IMR-90 (cell line): ENCODE measurements around the gene OPTC. TPM values are rescaled to one million over a fixed set of nuclear protein-coding genes. Genes with fewer than 3 reads are reported as not detected.

ENCODE experiments used
- CHD1 ChIP-seq: IDR thresholded peaks from 2 replicates; pipeline ENCODE4 v1.6.1; 2012; ENCODE audit warnings: low read depth, low read length, improper control_type of control experiment
- POLR2A ChIP-seq: IDR thresholded peaks from 2 replicates; pipeline ENCODE4 v1.6.1; 2012; ENCODE audit warnings: mild to moderate bottlenecking, low read depth, low read length
- USF2 ChIP-seq: fragments of 150-350 bp; IDR thresholded peaks from 2 replicates; pipeline ENCODE4 v1.6.1; 2017; ENCODE audit warnings: mild to moderate bottlenecking, antibody characterized with exemption, low read length, low read depth
- polyA plus RNA-seq, 3 experiments: library from polyadenylated mRNA; depleted of rRNA; stranded (reverse); fragments of >200 nt; gene quantifications; 2 replicates each; pipeline ENCODE4 v1.2.3, GENCODE V29; 2012; ENCODE audit warnings: low replicate concordance in 1 of 3
- total RNA-seq: library from RNA; depleted of rRNA; stranded (reverse); fragments of >200 nt; gene quantifications from 2 replicates; pipeline ENCODE4 v1.2.3, GENCODE V29; 2012; rRNA removed

Gene OPTC
- total and polyA plus RNA-seq, 2 of the 4 experiments (the other 2 are of a cell fraction) = not detected

DNA sequence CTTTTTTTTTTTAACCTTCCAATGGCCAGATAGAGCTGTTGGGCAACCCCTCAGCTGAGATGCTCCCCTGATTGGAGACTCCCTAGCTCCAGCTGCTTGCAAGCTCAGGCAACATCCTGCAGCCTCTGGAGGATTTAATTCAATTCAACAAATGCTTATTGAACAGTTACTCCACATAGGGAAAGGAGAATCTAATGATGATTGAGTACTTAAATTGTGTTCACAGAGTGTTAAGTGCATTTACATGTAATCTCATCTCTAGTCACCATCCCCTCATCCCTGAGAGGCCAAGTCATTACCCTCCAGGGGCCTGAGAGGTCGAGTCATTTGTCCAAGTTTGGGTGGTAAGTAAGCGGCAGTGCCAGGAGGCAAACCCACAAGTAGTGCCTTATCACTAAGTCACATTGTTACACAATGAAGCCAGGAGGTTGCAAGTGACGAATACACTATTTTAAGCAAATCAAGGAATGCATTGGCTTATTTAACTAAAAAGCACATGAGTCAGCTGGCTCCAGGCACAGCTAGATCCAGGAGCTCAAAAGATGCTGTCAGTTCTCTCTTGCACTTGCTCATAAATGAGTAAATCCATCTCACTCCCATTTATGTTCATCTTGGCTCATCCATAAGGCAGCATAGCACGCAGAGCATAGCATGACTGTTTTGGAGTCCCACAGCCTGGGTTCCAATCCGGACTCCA is 64.3 kb downstream of the OPTC start (continued):
- TF ChIP-seq USF2 (no peak; the same call in 1 of the 2 replicates), CHD1 (0 out of 2 replicates have a peak, but pooled peaks have one; percentile 65), POLR2A (peak; percentile 76)

Other genes starting within 250 kb of the OPTC start
- 8.4 and 10.3 TPM in 2 replicates for gene BTG2, start 188.6 kb upstream of the OPTC start, total RNA-seq
- gene BTG2, start 188.6 kb upstream of the OPTC start, polyA plus RNA-seq (2012; rRNA removed) = 10.7 and 18.8 TPM in 2 replicates
- 0.18 and 0.28 TPM in 2 replicates for gene FMOD, start 143.0 kb upstream of the OPTC start, total RNA-seq
- gene FMOD, start 143.0 kb upstream of the OPTC start, polyA plus RNA-seq (2012; rRNA removed) = 2.4 and 2.7 TPM in 2 replicates
- under 0.01 TPM in 1 of 2 replicates, not detected in the other for gene PRELP, start 18.3 kb upstream of the OPTC start, total RNA-seq
- gene PRELP, start 18.3 kb upstream of the OPTC start, polyA plus RNA-seq (2012; rRNA removed) = 0.47 and 0.56 TPM in 2 replicates
- gene ATP2B4, start 132.7 kb downstream of the OPTC start, total RNA-seq = 290 and 311 TPM in 2 replicates
- gene ATP2B4, start 132.7 kb downstream of the OPTC start, polyA plus RNA-seq (2012; rRNA removed) = 172 TPM in 2 replicates